T-helper 1 cell treated with Interleukin-12 subunit alpha and Interleukin-12 subunit beta and Interleukin-4 antibody, amounts not matched to agents 30 ng/mL and 1 ng/mL, for 36 hours (primary cell): ENCODE measurements around the gene HOXC5. TPM values are rescaled to one million over a fixed set of nuclear protein-coding genes. Genes with fewer than 3 reads are reported as not detected.

Experiments used
- total RNA-seq: library from RNA; stranded (reverse); gene quantifications from 2 replicates; pipeline ENCODE4 v1.2.3, GENCODE V29; 2022

Gene HOXC5
- total RNA-seq, 1 donor from 2014 or later = not detected

Other genes with a start within 250 kb of the HOXC5 start
- gene HOXC13, start 94.2 kb upstream of the HOXC5 start, total RNA-seq = not detected in 2 replicates
- not detected in 2 replicates for gene HOXC12, start 78.1 kb upstream of the HOXC5 start, total RNA-seq
- not detected in 2 replicates for gene HOXC11, start 59.9 kb upstream of the HOXC5 start, total RNA-seq
- gene HOTAIR, start 58.1 kb upstream of the HOXC5 start, total RNA-seq = not detected in 2 replicates
- not detected in 2 replicates for gene HOXC10, start 47.9 kb upstream of the HOXC5 start, total RNA-seq
- not detected in 2 replicates for gene HOXC9, start 32.9 kb upstream of the HOXC5 start, total RNA-seq
- not detected in 2 replicates for gene HOXC8, start 24.1 kb upstream of the HOXC5 start, total RNA-seq
- gene HOXC6, start 4.6 kb upstream of the HOXC5 start, total RNA-seq = not detected in 2 replicates
- 0.42 TPM in 1 of 2 replicates, not detected in the other for gene HOXC4, start 20.8 kb downstream of the HOXC5 start, total RNA-seq
- 28.7 and 30.2 TPM in 2 replicates for gene SMUG1, start 155.9 kb downstream of the HOXC5 start, total RNA-seq
- gene CBX5, start 247.1 kb downstream of the HOXC5 start, total RNA-seq = 123 and 125 TPM in 2 replicates
- gene HNRNPA1, start 247.7 kb downstream of the HOXC5 start, total RNA-seq = 1,289 and 1,304 TPM in 2 replicates